HT-29 (cell line): ENCODE measurements around the gene ZDHHC11B. TPM values are rescaled to one million over a fixed set of nuclear protein-coding genes. Genes with fewer than 3 reads are reported as not detected.
"Not testable (repeated sequence)": the region's sequence is repeated elsewhere in the genome, so short reads cannot be mapped to it uniquely, and the experiment has no call there.

Experiments
- DNase-seq: peaks from one replicate; pipeline ENCODE4 v3.0.0-alpha.2; 2015; ENCODE audit warnings: low spot score
- total RNA-seq: library from RNA; depleted of rRNA; stranded (reverse); fragments of >200 nt; shearing (Covaris generic); gene quantifications from 2 replicates; pipeline ENCODE4 v1.2.3, GENCODE V29; 2014

Gene ZDHHC11B
- total RNA-seq, 1 experiment from 2014 or later: 5.2 TPM

- not testable (repeated sequence) for DNase-seq
These were observed 714 bp upstream of the ZDHHC11B start for GRCh38 chr5:785181-785705.

DNA sequence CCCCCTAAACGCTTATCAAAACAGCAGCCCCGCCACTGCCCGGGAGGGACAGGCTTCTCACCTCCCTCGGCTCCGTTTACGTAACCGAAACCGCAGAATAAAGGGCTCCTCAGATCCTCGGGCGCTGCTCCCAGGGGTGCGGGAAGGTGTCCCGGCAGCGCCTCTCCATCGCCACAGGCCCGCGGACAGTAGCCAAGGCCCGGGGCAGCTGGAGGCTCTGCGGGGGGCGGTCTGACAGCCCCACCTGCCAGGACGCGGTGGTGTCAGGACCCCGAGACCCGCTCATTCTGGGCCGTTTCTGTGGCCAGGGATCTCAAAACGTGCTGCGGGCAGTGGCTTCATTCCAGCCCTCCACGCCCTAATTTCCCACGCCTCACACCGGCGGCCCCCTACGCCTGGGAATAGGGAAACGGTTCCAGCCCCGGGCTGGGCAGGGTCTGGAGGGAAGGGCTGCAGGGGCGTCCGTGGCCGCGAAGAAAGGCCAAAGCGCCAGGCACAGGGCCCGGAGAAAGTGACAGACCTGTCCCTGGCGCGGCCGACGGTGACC is 575 bp downstream of the ZDHHC11B start:
- DNase-seq: peak; percentile 27

GRCh38 chr5:783049-783802 is 1.3 kb downstream of the ZDHHC11B start:
- DNase-seq: not testable (repeated sequence)

DNA sequence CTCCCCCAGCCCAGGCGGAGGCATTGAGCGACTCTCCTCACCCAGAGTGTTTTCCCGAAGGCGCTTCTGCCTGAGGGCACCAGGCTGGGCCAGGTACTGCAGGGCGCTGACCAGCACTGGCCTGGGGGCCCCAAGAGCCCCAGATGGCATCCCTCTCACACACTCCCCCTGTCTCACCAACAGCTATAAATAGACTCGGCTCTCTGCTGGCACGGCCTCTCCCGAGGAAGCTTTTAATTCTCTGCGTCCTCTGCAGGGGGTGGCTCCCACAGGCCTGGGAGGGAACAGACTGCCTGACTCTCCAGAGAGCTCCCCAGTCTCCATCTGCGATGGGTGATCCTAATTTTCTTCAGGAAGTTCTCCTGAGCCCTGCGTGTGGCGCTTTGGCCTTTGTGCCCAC is 2.2 kb downstream of the ZDHHC11B start:
- DNase-seq: not testable (repeated sequence)

DNA sequence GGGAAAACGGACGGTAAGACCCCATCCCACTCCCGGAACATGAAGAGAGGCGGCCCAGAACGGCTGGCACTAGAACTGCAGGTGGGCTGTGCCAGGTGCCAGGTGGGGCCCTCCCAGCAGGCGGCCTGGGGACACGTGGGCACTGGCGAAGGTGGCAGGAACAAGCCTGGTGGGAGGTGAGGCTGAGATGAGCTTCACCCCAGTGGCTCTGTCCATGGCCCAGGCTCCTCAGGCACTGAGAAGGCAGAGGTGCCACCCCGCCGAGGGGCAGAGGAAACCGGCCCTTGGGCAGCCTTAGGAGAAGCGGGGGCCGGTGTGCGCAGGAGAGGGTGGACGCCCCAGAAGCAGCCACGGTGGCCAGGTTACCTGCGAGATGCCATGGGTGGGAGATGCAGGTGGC is 4.0 kb downstream of the ZDHHC11B start:
- DNase-seq: not testable (repeated sequence)

DNA sequence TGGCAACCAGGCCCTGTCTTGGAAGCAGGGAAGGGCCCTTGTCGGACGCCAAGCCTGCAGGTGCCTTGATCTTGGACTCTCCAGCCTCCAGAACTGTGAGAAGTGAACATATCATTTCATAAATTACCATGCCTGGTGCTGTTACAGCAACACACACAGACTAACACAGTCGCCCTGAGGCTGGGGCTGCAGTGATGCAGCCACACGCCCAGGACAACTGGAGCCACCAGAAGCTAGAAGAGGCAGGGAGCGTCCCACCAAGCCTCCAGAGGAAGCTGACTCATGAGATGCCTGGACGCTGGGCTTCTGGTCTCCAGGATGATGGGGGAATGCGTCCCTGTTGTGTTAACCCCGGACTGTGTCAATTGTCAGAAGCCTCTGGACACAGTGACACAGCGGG is 5.6 kb downstream of the ZDHHC11B start:
- not testable (repeated sequence) for DNase-seq

- not testable (repeated sequence) for DNase-seq
These were observed 6.1 kb downstream of the ZDHHC11B start for GRCh38 chr5:778421-778820.

DNA sequence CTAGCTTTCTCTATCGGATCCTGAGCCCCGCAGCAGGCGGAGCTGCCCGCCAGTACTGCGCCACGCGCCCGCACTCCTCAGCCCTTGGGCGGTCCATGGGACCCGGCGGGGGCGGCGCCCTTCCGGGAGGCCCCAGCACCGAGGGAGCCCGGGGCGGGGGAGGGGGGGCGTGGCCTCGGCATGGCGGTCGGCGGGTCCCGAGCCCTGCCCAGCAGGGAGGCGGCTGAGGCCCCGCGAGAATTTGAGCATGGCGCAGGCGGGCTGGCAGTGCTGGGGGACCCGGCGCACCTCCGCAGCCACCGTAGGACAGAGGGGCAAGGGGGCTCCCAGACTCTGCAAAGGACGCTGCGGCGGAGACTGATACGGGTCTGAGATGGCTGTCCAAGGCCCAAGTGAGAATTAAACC is 6.8 kb downstream of the ZDHHC11B start:
- DNase-seq: no peak

- no peak for DNase-seq
These were observed 7.4 kb downstream of the ZDHHC11B start for GRCh38 chr5:776862-777711.

- DNase-seq: no peak
These were observed 8.3 kb downstream of the ZDHHC11B start for GRCh38 chr5:775961-776861.

DNA sequence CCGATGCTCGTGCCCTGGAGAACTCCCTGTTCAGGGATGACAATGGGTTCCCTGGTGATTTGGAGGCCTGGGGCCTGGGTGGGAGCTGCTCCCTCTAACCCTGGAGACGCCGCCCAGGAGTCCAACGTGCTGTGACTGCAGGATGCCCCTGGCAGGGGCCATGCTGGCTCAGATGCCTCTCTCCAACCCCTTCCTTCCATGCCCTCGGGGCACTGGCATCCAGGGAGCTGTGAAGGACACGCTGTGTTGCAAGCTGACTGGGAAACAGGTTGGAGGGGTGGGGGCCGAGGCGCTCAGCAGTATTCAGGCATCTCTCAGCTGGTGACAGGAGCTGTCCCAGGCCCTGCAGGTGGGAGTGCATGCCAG is 9.0 kb downstream of the ZDHHC11B start:
- DNase-seq: not testable (repeated sequence)

- DNase-seq: not testable (repeated sequence)
These were observed 9.5 kb downstream of the ZDHHC11B start for GRCh38 chr5:774854-775505.

DNA sequence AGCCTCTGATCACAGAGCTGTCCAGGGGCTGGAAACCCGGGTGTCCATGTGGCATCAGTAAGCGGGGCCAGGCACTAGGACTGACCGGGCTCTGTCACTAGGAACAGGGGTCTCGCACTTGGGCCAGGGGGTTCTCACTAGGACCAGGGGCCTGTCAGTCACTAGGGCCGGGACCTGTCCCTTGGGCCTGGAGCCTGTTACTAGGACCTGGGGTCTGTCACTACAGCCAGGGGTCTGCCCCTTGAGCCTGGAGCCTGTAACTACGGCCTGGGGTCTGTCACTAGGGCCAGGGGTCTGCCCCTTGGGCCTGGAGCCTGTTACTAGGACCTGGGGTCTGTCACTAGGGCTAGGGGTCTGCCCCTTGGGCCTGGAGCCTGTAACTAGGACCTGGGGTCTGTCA is 10.2 kb downstream of the ZDHHC11B start:
- DNase-seq: not testable (repeated sequence)

DNA sequence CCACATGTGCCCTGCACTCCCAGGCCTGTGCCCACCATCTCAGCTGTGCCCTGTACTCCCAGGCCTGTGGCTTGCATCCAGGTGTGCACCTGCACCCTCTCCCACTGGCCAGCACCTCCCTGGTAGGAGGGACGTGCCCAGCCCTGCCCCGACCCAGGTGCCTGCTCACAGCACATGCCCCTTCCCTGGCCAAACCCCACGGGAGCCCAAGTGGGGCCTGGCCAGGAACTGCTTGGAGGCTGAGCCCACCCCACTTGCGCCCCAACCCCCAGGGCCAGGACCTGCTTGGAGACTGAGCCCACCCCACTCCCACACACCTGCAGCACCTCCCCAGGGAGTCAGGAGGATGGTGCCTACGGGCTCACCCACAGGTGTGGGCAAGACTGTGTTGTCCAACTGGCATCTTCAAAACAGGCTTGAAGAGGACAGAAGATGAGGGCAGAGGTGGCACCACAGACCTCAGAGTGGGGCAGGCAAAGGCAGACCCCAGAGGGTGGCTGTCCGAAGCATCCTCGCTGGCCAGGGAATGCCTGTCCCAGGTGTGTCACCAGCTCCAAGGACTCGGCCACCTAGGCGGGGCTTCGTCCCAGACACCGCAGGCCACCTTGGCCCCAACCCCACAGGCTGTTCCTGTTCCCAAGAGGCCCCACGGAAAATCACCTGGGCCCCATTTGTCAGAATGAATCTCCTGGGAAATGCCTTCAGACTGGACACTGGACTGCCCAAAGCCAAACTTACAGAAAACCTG is 10.8 kb downstream of the ZDHHC11B start:
- no peak for DNase-seq

GRCh38 chr5:772931-773330 is 11.6 kb downstream of the ZDHHC11B start:
- DNase-seq: not testable (repeated sequence)

DNA sequence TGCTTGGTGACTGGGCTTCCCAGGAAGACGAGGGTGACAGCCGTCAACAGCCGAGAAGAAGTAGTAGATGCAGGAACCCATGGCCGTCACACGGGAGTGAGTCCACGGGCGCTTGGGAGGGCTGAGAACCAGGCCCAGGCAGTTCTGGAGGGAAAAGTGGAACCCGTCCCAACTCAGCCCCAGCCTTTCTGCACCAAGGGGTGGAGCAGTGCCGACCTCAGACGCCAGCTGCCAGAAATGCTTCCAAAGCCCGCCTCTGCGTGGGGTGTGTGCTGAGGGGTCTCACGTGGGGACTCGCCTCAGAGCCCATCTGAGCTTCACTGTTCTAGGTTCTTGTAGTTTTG is 12.0 kb downstream of the ZDHHC11B start:
- DNase-seq: not testable (repeated sequence)

DNA sequence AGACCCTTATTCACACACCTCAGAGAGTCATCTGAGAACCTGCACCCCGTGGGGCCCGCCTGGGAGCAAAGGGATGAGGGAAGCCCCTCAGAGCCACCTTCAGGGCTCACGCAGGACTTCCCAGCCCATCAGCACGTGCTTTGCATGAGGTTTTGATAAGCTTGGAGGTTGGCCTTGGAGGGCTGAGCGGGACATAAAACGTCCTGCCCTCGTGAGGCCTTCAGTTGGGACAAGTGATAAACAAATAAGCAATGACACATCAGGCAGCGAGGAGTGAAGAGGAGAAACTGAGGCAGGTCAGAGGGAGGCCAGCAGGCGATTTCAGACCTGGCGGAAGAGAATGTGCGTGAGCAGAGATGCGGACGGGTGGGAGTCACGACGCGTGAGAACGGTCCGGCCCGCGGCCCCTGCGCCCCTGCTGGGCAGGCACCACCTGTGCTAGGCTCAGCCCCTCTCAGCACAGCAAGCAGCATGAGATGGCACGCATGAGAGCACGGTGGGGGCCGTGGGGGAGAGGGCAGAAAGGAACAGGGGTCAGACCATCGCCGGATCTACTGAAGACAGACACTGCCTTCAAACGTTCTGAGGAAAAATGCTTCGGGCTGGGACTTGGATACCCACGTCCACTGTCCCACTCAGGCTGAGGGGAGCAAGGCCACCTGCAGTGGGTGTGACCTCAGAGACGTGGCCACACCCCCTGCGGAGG is 12.5 kb downstream of the ZDHHC11B start:
- DNase-seq: not testable (repeated sequence)

DNA sequence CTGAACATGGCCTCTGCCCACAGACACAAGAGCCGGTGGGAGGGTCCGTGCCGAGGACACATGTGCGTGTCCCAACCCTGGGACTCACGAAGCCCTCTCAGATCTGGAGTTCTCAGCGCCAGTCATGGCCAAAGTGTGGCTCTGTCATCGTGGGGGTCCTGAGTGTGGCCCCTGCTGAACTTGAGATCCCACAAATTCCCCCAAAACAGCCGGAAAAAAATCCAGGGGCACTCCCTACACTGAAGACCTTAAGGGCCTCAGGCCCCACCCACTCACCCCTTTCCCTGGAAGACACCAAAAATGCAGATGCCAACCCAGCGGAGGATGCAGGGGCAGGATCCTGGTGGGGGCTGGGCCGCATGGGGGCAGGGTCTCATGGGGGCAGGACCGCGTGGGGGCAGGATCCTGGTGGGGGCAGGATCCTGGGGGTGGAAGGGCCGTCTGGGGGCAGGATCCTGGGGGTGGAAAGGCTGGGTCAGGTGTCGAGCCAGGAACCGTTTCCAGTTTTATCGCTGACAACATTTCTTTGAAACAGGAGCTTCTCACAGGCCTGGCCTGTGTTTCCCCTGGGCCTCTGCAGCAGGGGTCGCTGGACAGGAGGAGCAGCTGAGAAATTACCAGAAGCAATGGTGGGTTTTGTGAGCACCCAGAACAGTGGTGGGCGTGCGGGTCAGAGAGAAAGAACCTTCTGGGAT is 13.3 kb downstream of the ZDHHC11B start:
- not testable (repeated sequence) for DNase-seq

DNA sequence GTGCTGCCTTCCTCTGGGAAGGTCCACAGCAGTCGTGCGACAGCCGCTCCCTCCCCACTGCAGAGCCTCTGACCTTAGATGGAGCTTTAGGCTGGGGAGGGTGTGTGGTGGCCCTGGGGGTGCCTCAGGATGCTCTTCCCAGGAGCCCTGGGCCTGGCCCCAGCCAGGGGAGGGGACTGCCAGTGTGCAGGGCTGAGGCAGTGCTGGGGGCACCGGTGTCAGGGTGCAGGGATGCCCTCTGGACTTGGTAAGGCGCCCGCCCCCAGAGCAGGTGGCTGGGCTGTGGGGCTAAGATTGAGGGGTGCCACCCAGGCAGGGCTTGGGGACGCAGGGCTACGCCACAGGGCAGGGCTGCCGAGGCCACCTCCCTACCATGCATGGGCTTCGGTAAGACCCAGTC is 13.9 kb downstream of the ZDHHC11B start:
- DNase-seq: not testable (repeated sequence)
